OCI-LY7 (cell line): Measurements from ENCODE around the gene IFT80. TPM values are rescaled to one million over a fixed set of nuclear protein-coding genes. Genes with fewer than 3 reads are reported as not detected.

Source experiments
- BruUV-seq: library from RNA; stranded (reverse); fragments of 400-500 nt; replicated peaks from 2 replicates; lab custom pipeline; 2021; lab: Mats Ljungman, UMichigan
- CTCF ChIA-PET: fragments of 300-600 bp; sonication (Branson Sonifier 250); formaldehyde crosslinking; loops from one replicate; lab custom pipeline; 2022; ENCODE audit warnings: antibody characterized with exemption; ENCODE audit not compliant: unreplicated experiment; lab: Charles Lee
- POLR2A ChIA-PET: fragments of 300-600 bp; sonication (Branson Sonifier 250); formaldehyde crosslinking; loops from one replicate; lab custom pipeline; 2022; ENCODE audit warnings: antibody characterized with exemption; lab: Charles Lee
- DNase-seq: peaks from one replicate; pipeline ENCODE4 v3.0.0-alpha.2; 2015; ENCODE audit warnings: low spot score
- H2AFZ ChIP-seq: fragments of 200-600 bp; sonication (generic), shearing (Covaris generic); 2 replicates; pipeline ENCODE4 v1.6.1; 2014; ENCODE audit warnings: mild to moderate bottlenecking, antibody characterized with exemption, low read length, moderate library complexity
- H3K27ac ChIP-seq: fragments of 200-600 bp; sonication (generic); 2 replicates; pipeline ENCODE4 v1.5.1; 2014; ENCODE audit warnings: mixed run types, low read depth, mild to moderate bottlenecking, moderate library complexity, low read length, inconsistent platforms; ENCODE audit not compliant: poor library complexity, severe bottlenecking
- H3K36me3 ChIP-seq: fragments of 200-600 bp; sonication (generic); 2 replicates; pipeline ENCODE4 v1.6.1; 2014; ENCODE audit warnings: mild to moderate bottlenecking, antibody characterized with exemption, low read length, moderate library complexity, mixed read lengths; ENCODE audit not compliant: insufficient read depth
- H3K4me1 ChIP-seq: fragments of 200-600 bp; sonication (generic); 2 replicates; pipeline ENCODE4 v1.5.1; 2014; ENCODE audit warnings: mild to moderate bottlenecking, low read length; ENCODE audit not compliant: insufficient read depth, poor library complexity, severe bottlenecking
- H3K4me2 ChIP-seq: fragments of 200-600 bp; sonication (generic); 2 replicates; pipeline ENCODE4 v1.6.1; 2014; ENCODE audit warnings: mild to moderate bottlenecking, low read length
- H3K4me3 ChIP-seq: fragments of 200-600 bp; sonication (generic); 2 replicates; pipeline ENCODE4 v1.5.1; 2014; ENCODE audit warnings: mild to moderate bottlenecking, low read depth, low read length; ENCODE audit not compliant: poor library complexity, severe bottlenecking
- H3K79me2 ChIP-seq: fragments of 200-600 bp; sonication (generic); 2 replicates; pipeline ENCODE4 v1.6.1; 2016; ENCODE audit warnings: low read depth, mild to moderate bottlenecking, low read length, moderate library complexity, mixed read lengths; ENCODE audit not compliant: insufficient read depth
- H3K9me2 ChIP-seq: fragments of 200-600 bp; sonication (generic); 2 replicates; pipeline ENCODE4 v1.6.1; 2016; ENCODE audit warnings: mild to moderate bottlenecking, low read length, mixed read lengths; ENCODE audit not compliant: insufficient read depth
- H3K9me3 ChIP-seq: fragments of 200-600 bp; sonication (generic); 2 replicates; pipeline ENCODE4 v1.6.1; 2014; ENCODE audit warnings: mild to moderate bottlenecking, mixed run types, low read length, mixed read lengths
- H4K20me1 ChIP-seq: fragments of 200-600 bp; sonication (generic); 2 replicates; pipeline ENCODE4 v1.6.1; 2014; ENCODE audit warnings: mild to moderate bottlenecking, antibody characterized with exemption, low read length, moderate library complexity, mixed read lengths; ENCODE audit not compliant: insufficient read depth
- CTCF ChIP-seq: fragments of 200-600 bp; sonication (generic); conservative IDR thresholded peaks from 2 replicates; pipeline ENCODE4 v1.5.1; 2014; ENCODE audit warnings: mild to moderate bottlenecking, antibody characterized with exemption, low read length, moderate library complexity, mixed read lengths
- EZH2phosphoT487 ChIP-seq: fragments of 200-600 bp; sonication (generic); IDR thresholded peaks from 2 replicates; pipeline ENCODE4 v1.6.1; 2018; ENCODE audit warnings: low read depth, borderline replicate concordance, mild to moderate bottlenecking, mixed run types, antibody characterized with exemption, low read length, moderate library complexity, mixed read lengths
- intact Hi-C: fragments of 100-400 bp; cut with micrococcal nuclease; formaldehyde crosslinking; loops from one replicate; pipeline ENCODE4 v1.10.0; 2022; ENCODE audit not compliant: unreplicated experiment
- total RNA-seq, 2 experiments: library from RNA; depleted of rRNA in 1 of 2; stranded (reverse); fragments of >200 nt in 1 of 2; shearing (Covaris generic) in 1 of 2; gene quantifications; 2 replicates each; pipeline ENCODE4 v1.2.3, GENCODE V29; 2014 to 2022

Gene IFT80
- total RNA-seq, 2 experiments from 2014 or later = 33.5 to 49.5 TPM

GRCh38 chr3:160221019-160221418, 178.0 kb downstream of the IFT80 start:
- Histone ChIP-seq H4K20me1 (no peaks in the 10 kb centered on the region), H3K9me3 (no peaks in the 10 kb centered on the region), H3K9me2 (no peaks in the 10 kb centered on the region), H3K79me2 (no peaks in the 10 kb centered on the region), H3K36me3 (no peaks in the 10 kb centered on the region), H3K4me3 (no peak overlapping the region), H3K4me1 (no peaks in the 10 kb centered on the region), H2AFZ (no peak overlapping the region), H3K27ac (no peak overlapping the region), H3K4me2 (no peak overlapping the region)
- intact Hi-C loops = no loop called here
- POLR2A ChIA-PET = interaction anchor here (0.6 to 0.7 kb wide), 2 partner anchors 11 to 287 kb away, joined by 3 read pairs; no protein-coding TSS in a partner anchor
- CTCF ChIA-PET = no interaction called here
- no TSS peak for BruUV-seq
- no peak for DNase-seq
- TF ChIP-seq EZH2phosphoT487 = no peak
- TF ChIP-seq CTCF = no peak

GRCh38 chr3:160220038-160220437, 179.0 kb downstream of the IFT80 start:
- Histone ChIP-seq H3K4me2 (no peak overlapping the region), H3K27ac (no peak overlapping the region), H3K4me1 (no peaks in the 10 kb centered on the region), H3K4me3 (no peak overlapping the region), H3K79me2 (no peaks in the 10 kb centered on the region), H4K20me1 (no peaks in the 10 kb centered on the region), H3K9me3 (no peaks in the 10 kb centered on the region), H2AFZ (no peak overlapping the region), H3K9me2 (no peaks in the 10 kb centered on the region), H3K36me3 (no peaks in the 10 kb centered on the region)
- DNase-seq = no peak
- ChIA-PET POLR2A (no interaction called here), CTCF (no interaction called here)
- BruUV-seq = no TSS peak
- no peak for TF ChIP-seq EZH2phosphoT487
- TF ChIP-seq CTCF = no peak
- intact Hi-C loops = no loop called here

GRCh38 chr3:160218136-160218535, 180.9 kb downstream of the IFT80 start:
- CTCF ChIA-PET = no interaction called here
- intact Hi-C loops = no loop called here
- Histone ChIP-seq H3K79me2 (no peaks in the 10 kb centered on the region), H2AFZ (no peak overlapping the region), H3K27ac (no peak overlapping the region), H3K4me3 (no peak overlapping the region), H3K4me2 (no peak overlapping the region), H4K20me1 (no peaks in the 10 kb centered on the region), H3K9me3 (no peaks in the 10 kb centered on the region), H3K4me1 (no peaks in the 10 kb centered on the region), H3K9me2 (no peaks in the 10 kb centered on the region), H3K36me3 (no peaks in the 10 kb centered on the region)
- TF ChIP-seq CTCF = no peak
- TF ChIP-seq EZH2phosphoT487 = no peak
- DNase-seq = no peak
- no TSS peak for BruUV-seq
- POLR2A ChIA-PET = no interaction called here
